Measurements from ENCODE around the gene CHD9NB.

Gene CHD9NB

GRCh38 chr16:53036066-53036465, 16.6 kb downstream of the CHD9NB start:
- Histone ChIP-seq H3K4me1 (ENCODE audit: insufficient read depth, insufficient read length) (peaks cover 3% of the 10 kb centered on the region), H3K9me3 (ENCODE audit: insufficient read depth, low read length) (peaks cover 35% of the 10 kb centered on the region), H3K9ac (ENCODE audit: insufficient read length, low read depth) (no peak overlapping the region), H3K36me3 (ENCODE audit: insufficient read depth, insufficient read length, low read length) (no peaks in the 10 kb centered on the region), H3K27me3 (ENCODE audit: insufficient read depth, insufficient read length) (no peaks in the 10 kb centered on the region), H3K4me3 (ENCODE audit: insufficient read length, low read depth) (no peak overlapping the region)
- TF ChIP-seq ZNF274 (IDR thresholded peaks at IDR 0.05; ENCODE audit: low read depth, low read length), result no peak
- no peak for DNase-seq (ENCODE audit: low read depth, low spot score)

GRCh38 chr16:53035176-53035942, 17.3 kb downstream of the CHD9NB start:
- peaks cover 29% of the 10 kb centered on the region for H3K9me3 ChIP-seq (ENCODE audit: insufficient read depth, low read length)
- no peaks in the 10 kb centered on the region for H3K4me1 ChIP-seq (ENCODE audit: insufficient read depth, insufficient read length)
- no peaks in the 10 kb centered on the region for H3K36me3 ChIP-seq (ENCODE audit: insufficient read depth, insufficient read length, low read length)
- no peak overlapping the region for H3K9ac ChIP-seq (ENCODE audit: insufficient read length, low read depth)
- no peak for DNase-seq (ENCODE audit: low read depth, low spot score)
- no peaks in the 10 kb centered on the region for H3K27me3 ChIP-seq (ENCODE audit: insufficient read depth, insufficient read length)
- no peak overlapping the region for H3K4me3 ChIP-seq (ENCODE audit: insufficient read length, low read depth)
- TF ChIP-seq YY1 (IDR thresholded peaks at IDR 0.05; ENCODE audit: insufficient read depth, insufficient read length), result no peak
- no peak for TF ChIP-seq ZNF274 (IDR thresholded peaks at IDR 0.05; ENCODE audit: low read depth, low read length)
- TF ChIP-seq SUZ12 (IDR thresholded peaks at IDR 0.05; ENCODE audit: extremely low read depth, insufficient read depth, insufficient read length), result no peak

- H3K27me3 ChIP-seq (ENCODE audit: insufficient read depth, insufficient read length), result no peaks in the 10 kb centered on the region
- no peak for DNase-seq (ENCODE audit: low read depth, low spot score)
- H3K4me1 ChIP-seq (ENCODE audit: insufficient read depth, insufficient read length), result no peaks in the 10 kb centered on the region
- TF ChIP-seq ZNF274 (IDR thresholded peaks at IDR 0.05; ENCODE audit: low read depth, low read length) (no peak), YY1 (IDR thresholded peaks at IDR 0.05; ENCODE audit: insufficient read depth, insufficient read length) (no peak), SUZ12 (IDR thresholded peaks at IDR 0.05; ENCODE audit: extremely low read depth, insufficient read depth, insufficient read length) (no peak)
- no peak overlapping the region for H3K9ac ChIP-seq (ENCODE audit: insufficient read length, low read depth)
- no peak overlapping the region for H3K4me3 ChIP-seq (ENCODE audit: insufficient read length, low read depth)
- H3K36me3 ChIP-seq (ENCODE audit: insufficient read depth, insufficient read length, low read length), result no peaks in the 10 kb centered on the region
- peaks cover 19% of the 10 kb centered on the region for H3K9me3 ChIP-seq (ENCODE audit: insufficient read depth, low read length)
Observed at GRCh38 chr16:53034306-53034705, 18.4 kb downstream of the CHD9NB start.

- Histone ChIP-seq H3K36me3 (ENCODE audit: insufficient read depth, insufficient read length, low read length) (no peaks in the 10 kb centered on the region), H3K9ac (ENCODE audit: insufficient read length, low read depth) (no peak overlapping the region), H3K9me3 (ENCODE audit: insufficient read depth, low read length) (peaks cover 19% of the 10 kb centered on the region), H3K4me1 (ENCODE audit: insufficient read depth, insufficient read length) (no peaks in the 10 kb centered on the region), H3K4me3 (ENCODE audit: insufficient read length, low read depth) (no peak overlapping the region), H3K27me3 (ENCODE audit: insufficient read depth, insufficient read length) (no peaks in the 10 kb centered on the region)
- no peak for DNase-seq (ENCODE audit: low read depth, low spot score)
- TF ChIP-seq SUZ12 (IDR thresholded peaks at IDR 0.05; ENCODE audit: extremely low read depth, insufficient read depth, insufficient read length), result no peak
- no peak for TF ChIP-seq ZNF274 (IDR thresholded peaks at IDR 0.05; ENCODE audit: low read depth, low read length)
- TF ChIP-seq YY1 (IDR thresholded peaks at IDR 0.05; ENCODE audit: insufficient read depth, insufficient read length), result no peak
Observed at GRCh38 chr16:53031323-53031942, 21.3 kb downstream of the CHD9NB start.

GRCh38 chr16:53029971-53030370, 22.7 kb downstream of the CHD9NB start:
- Histone ChIP-seq H3K4me1 (ENCODE audit: insufficient read depth, insufficient read length) (no peaks in the 10 kb centered on the region), H3K9ac (ENCODE audit: insufficient read length, low read depth) (no peak overlapping the region), H3K27me3 (ENCODE audit: insufficient read depth, insufficient read length) (no peaks in the 10 kb centered on the region), H3K36me3 (ENCODE audit: insufficient read depth, insufficient read length, low read length) (no peaks in the 10 kb centered on the region), H3K9me3 (ENCODE audit: insufficient read depth, low read length) (peaks cover 19% of the 10 kb centered on the region), H3K4me3 (ENCODE audit: insufficient read length, low read depth) (no peak overlapping the region)
- no peak for TF ChIP-seq ZNF274 (IDR thresholded peaks at IDR 0.05; ENCODE audit: low read depth, low read length)
- no peak for TF ChIP-seq YY1 (IDR thresholded peaks at IDR 0.05; ENCODE audit: insufficient read depth, insufficient read length)
- TF ChIP-seq SUZ12 (IDR thresholded peaks at IDR 0.05; ENCODE audit: extremely low read depth, insufficient read depth, insufficient read length), result no peak
- DNase-seq (ENCODE audit: low read depth, low spot score), result no peak

GRCh38 chr16:53024045-53024444, 28.7 kb downstream of the CHD9NB start:
- H3K9ac ChIP-seq (ENCODE audit: insufficient read length, low read depth), result no peak overlapping the region
- no peak for TF ChIP-seq SUZ12 (IDR thresholded peaks at IDR 0.05; ENCODE audit: extremely low read depth, insufficient read depth, insufficient read length)
- TF ChIP-seq YY1 (IDR thresholded peaks at IDR 0.05; ENCODE audit: insufficient read depth, insufficient read length), result no peak
- no peak for TF ChIP-seq ZNF274 (IDR thresholded peaks at IDR 0.05; ENCODE audit: low read depth, low read length)
- DNase-seq (ENCODE audit: low read depth, low spot score), result no peak

GRCh38 chr16:53022374-53022773, 30.3 kb downstream of the CHD9NB start:
- Histone ChIP-seq H3K27me3 (ENCODE audit: insufficient read depth, insufficient read length) (no peaks in the 10 kb centered on the region), H3K36me3 (ENCODE audit: insufficient read depth, insufficient read length, low read length) (no peaks in the 10 kb centered on the region), H3K9ac (ENCODE audit: insufficient read length, low read depth) (no peak overlapping the region), H3K4me1 (ENCODE audit: insufficient read depth, insufficient read length) (no peaks in the 10 kb centered on the region), H3K4me3 (ENCODE audit: insufficient read length, low read depth) (no peak overlapping the region), H3K9me3 (ENCODE audit: insufficient read depth, low read length) (no peaks in the 10 kb centered on the region)
- peak; percentile 57 for DNase-seq (ENCODE audit: low read depth, low spot score)
- TF ChIP-seq SUZ12 (IDR thresholded peaks at IDR 0.05; ENCODE audit: extremely low read depth, insufficient read depth, insufficient read length) (no peak), YY1 (IDR thresholded peaks at IDR 0.05; ENCODE audit: insufficient read depth, insufficient read length) (no peak)

More at GRCh38 chr16:53024045-53024444, 28.7 kb downstream of the CHD9NB start:
- Histone ChIP-seq H3K36me3 (ENCODE audit: insufficient read depth, insufficient read length, low read length) (no peaks in the 10 kb centered on the region), H3K27me3 (ENCODE audit: insufficient read depth, insufficient read length) (no peaks in the 10 kb centered on the region), H3K9me3 (ENCODE audit: insufficient read depth, low read length) (no peaks in the 10 kb centered on the region), H3K4me1 (ENCODE audit: insufficient read depth, insufficient read length) (no peaks in the 10 kb centered on the region), H3K4me3 (ENCODE audit: insufficient read length, low read depth) (no peak overlapping the region)

All from NT2/D1 (cell line).